ENCODE measurements around the gene SLITRK2. TPM values are rescaled to one million over a fixed set of nuclear protein-coding genes. Genes with fewer than 3 reads are reported as not detected.
A peak's percentile ranks its signal among the peaks of the same experiment; 100 is the strongest.

SLITRK2 gene
- total RNA-seq, 2 donors from 2014 or later = 24.4 to 31.5 TPM

DNA sequence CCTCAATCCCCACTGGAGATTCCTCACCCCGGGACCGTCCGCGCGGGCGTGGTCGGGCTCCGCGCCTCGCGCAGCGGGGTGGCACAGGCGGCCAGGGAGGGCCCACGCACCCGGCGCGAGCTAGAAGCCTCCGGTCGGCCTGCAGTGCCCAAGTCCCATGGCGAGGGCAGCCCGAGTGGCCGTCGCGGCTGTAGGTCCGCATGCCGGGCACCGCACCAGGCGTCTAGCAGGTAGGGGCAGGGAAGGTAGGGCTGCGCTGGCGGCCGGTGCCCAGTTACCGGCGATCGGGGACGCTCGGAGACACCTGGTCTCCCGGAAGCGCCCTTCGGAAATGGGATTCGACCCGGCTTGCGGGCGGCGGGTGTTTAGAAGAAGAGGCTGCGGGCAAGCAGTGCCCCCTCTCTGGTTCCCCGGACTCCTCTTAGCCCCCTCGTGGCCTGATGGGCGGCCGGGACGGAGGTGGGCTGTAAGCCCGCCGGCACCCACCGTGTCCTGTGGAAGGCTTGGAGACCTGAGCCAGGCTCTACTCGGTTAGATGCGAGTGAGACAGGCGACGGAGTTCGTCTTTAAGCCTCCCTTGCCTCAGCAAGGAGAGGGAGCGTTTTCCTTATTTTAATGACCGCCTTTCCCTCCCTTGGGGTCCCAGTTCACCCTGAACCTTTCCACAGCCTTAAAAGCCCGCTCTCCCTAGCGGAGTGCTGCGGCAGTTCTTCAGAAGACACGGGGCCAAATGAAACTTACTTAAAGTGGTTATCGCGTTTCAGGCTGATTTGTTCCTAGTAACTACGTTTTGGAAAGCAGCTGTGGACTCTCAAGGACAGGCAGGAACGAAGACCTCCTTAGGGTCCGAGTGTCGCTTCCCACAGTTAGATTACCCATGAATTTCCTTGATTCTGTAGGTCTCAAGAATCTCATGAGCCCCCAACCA is 821 bp downstream of the SLITRK2 start:
- H3K4me1 ChIP-seq (ENCODE audit: control insufficient read depth, insufficient read depth, low read length) = no peaks in the 10 kb centered on the region
- Mint-ChIP-seq H3K4me3 (peak overlapping the region; percentile 78), H3K27me3 (ENCODE audit: insufficient read depth) (peaks cover 78% of the 10 kb centered on the region), H3K9me3 (peaks cover 57% of the 10 kb centered on the region), H3K27ac (no peak overlapping the region), H3K4me1 (peaks cover 17% of the 10 kb centered on the region), H3K36me3 (ENCODE audit: low read depth) (peaks cover 13% of the 10 kb centered on the region)
- H3K27me3 ChIP-seq (ENCODE audit: control insufficient read depth, insufficient read depth, low read length, poor library complexity, severe bottlenecking) = no peaks in the 10 kb centered on the region
- H3K27ac ChIP-seq (ENCODE audit: low read depth, low read length) = no peak overlapping the region
- peak; percentile 74 for DNase-seq
- H3K9me3 ChIP-seq (ENCODE audit: control insufficient read depth, low read length) = no peaks in the 10 kb centered on the region
- H3K9ac ChIP-seq (ENCODE audit: extremely low read depth, low read length, poor library complexity, severe bottlenecking) = no peak overlapping the region
- TF ChIP-seq, protein P1, sequence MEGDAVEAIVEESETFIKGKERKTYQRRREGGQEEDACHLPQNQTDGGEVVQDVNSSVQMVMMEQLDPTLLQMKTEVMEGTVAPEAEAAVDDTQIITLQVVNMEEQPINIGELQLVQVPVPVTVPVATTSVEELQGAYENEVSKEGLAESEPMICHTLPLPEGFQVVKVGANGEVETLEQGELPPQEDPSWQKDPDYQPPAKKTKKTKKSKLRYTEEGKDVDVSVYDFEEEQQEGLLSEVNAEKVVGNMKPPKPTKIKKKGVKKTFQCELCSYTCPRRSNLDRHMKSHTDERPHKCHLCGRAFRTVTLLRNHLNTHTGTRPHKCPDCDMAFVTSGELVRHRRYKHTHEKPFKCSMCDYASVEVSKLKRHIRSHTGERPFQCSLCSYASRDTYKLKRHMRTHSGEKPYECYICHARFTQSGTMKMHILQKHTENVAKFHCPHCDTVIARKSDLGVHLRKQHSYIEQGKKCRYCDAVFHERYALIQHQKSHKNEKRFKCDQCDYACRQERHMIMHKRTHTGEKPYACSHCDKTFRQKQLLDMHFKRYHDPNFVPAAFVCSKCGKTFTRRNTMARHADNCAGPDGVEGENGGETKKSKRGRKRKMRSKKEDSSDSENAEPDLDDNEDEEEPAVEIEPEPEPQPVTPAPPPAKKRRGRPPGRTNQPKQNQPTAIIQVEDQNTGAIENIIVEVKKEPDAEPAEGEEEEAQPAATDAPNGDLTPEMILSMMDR (conservative IDR thresholded peaks at IDR 0.05) = peak; percentile 31
- no peak overlapping the region for H3K4me3 ChIP-seq (ENCODE audit: low read length)
- H3K36me3 ChIP-seq (ENCODE audit: control insufficient read depth, insufficient read depth, low read length) = no peaks in the 10 kb centered on the region
- 61 to 76% methylated on average over 4 to 62 of the region's 70 CpGs for WGBS, 2 experiments (ENCODE audit: insufficient coverage in 1 of 2, insufficient read length in 1 of 2)

DNA sequence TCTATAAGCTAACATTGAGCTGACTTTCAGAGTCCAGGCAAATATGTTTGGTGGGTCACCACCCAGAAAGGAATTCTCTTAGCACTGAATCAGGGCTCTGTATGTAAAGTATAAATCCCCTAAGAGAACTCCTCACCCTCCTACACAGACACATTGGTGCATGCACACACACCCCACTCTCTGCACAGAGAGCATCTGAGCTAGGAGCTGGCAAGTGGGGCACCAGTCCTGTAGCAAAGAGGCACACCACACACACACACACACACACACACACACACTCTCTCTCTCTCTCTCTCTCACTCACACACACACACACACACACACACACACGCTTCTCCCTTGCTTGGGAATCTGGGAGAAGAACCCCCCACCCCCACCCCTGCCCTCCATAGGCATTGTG is 3.2 kb downstream of the SLITRK2 start:
- no peak overlapping the region for H3K4me3 ChIP-seq (ENCODE audit: low read length)
- H3K9me3 ChIP-seq (ENCODE audit: control insufficient read depth, low read length) = no peaks in the 10 kb centered on the region
- Mint-ChIP-seq H3K9me3 (peaks cover 65% of the 10 kb centered on the region), H3K4me1 (peaks cover 17% of the 10 kb centered on the region), H3K4me3 (peak overlapping the region; percentile 78), H3K27ac (no peak overlapping the region), H3K27me3 (ENCODE audit: insufficient read depth) (peaks cover 60% of the 10 kb centered on the region), H3K36me3 (ENCODE audit: low read depth) (peaks cover 29% of the 10 kb centered on the region)
- TF ChIP-seq, protein P1 (conservative IDR thresholded peaks at IDR 0.05) = no peak
- DNase-seq = no peak
- no peak overlapping the region for H3K9ac ChIP-seq (ENCODE audit: extremely low read depth, low read length, poor library complexity, severe bottlenecking)
- H3K27me3 ChIP-seq (ENCODE audit: control insufficient read depth, insufficient read depth, low read length, poor library complexity, severe bottlenecking) = no peaks in the 10 kb centered on the region
- H3K4me1 ChIP-seq (ENCODE audit: control insufficient read depth, insufficient read depth, low read length) = no peaks in the 10 kb centered on the region
- H3K36me3 ChIP-seq (ENCODE audit: control insufficient read depth, insufficient read depth, low read length) = no peaks in the 10 kb centered on the region
- H3K27ac ChIP-seq (ENCODE audit: low read depth, low read length) = no peak overlapping the region
- no CpG with 5 or more reads among the region's 1 CpG for WGBS, 2 experiments (ENCODE audit: insufficient coverage in 1 of 2, insufficient read length in 1 of 2)

DNA sequence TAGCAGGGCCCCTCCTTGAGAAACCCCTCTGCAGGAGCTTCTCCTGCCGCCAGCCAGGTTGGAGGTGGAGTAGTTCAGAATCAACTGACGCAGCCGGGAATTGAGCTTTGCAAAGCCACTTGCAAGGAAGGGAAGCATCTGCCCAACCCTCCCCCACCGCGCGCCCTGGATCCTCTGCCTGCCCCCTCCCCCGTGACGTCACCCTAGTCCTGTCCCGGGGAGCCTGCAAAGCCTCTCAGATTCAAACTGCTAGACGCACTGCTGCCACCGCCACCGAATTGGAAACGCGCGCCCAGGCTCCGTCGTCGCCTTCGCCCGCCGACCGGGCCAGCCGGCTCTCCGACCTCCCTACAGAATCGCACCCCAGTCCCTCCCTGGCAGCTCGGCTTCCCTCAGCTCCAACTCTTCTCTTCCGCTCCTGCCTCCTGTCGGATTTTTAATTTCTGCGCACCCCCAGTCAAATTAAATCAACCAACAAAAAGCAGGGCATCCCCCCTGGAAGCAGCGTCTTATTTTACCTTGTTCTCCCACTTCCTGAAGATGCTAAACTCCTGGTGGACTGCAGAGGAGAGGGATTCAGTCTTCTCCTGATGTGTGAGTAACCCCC is 3.8 kb downstream of the SLITRK2 start:
- H3K27ac ChIP-seq (ENCODE audit: low read depth, low read length) = no peak overlapping the region
- no peaks in the 10 kb centered on the region for H3K36me3 ChIP-seq (ENCODE audit: control insufficient read depth, insufficient read depth, low read length)
- TF ChIP-seq, protein P1 (conservative IDR thresholded peaks at IDR 0.05) = no peak
- H3K36me3 Mint-ChIP-seq (ENCODE audit: low read depth) = peaks cover 32% of the 10 kb centered on the region
- H3K27me3 ChIP-seq (ENCODE audit: control insufficient read depth, insufficient read depth, low read length, poor library complexity, severe bottlenecking) = no peaks in the 10 kb centered on the region
- peaks cover 54% of the 10 kb centered on the region for H3K27me3 Mint-ChIP-seq (ENCODE audit: insufficient read depth)
- H3K9ac ChIP-seq (ENCODE audit: extremely low read depth, low read length, poor library complexity, severe bottlenecking) = no peak overlapping the region
- 74% methylated on average over 24 of the region's 30 CpGs; no CpG with 5 or more reads in 1 of the 2 experiments for WGBS, 2 experiments (ENCODE audit: insufficient coverage in 1 of 2, insufficient read length in 1 of 2)
- peaks cover 63% of the 10 kb centered on the region for H3K9me3 Mint-ChIP-seq
- H3K9me3 ChIP-seq (ENCODE audit: control insufficient read depth, low read length) = peaks cover 4% of the 10 kb centered on the region
- DNase-seq = peak; percentile 91
- H3K27ac Mint-ChIP-seq = peak overlapping the region; percentile 91
- H3K4me3 ChIP-seq (ENCODE audit: low read length) = no peak overlapping the region
- peaks cover 17% of the 10 kb centered on the region for H3K4me1 Mint-ChIP-seq
- H3K4me1 ChIP-seq (ENCODE audit: control insufficient read depth, insufficient read depth, low read length) = no peaks in the 10 kb centered on the region
- H3K4me3 Mint-ChIP-seq = peak overlapping the region; percentile 78

Measured in endodermal cell (in vitro differentiated cells).